ENCODE measurements around the gene HSPA6.
"Not testable (repeated sequence)": the region's sequence is repeated elsewhere in the genome, so short reads cannot be mapped to it uniquely, and the experiment has no call there.

The HSPA6 gene

DNA sequence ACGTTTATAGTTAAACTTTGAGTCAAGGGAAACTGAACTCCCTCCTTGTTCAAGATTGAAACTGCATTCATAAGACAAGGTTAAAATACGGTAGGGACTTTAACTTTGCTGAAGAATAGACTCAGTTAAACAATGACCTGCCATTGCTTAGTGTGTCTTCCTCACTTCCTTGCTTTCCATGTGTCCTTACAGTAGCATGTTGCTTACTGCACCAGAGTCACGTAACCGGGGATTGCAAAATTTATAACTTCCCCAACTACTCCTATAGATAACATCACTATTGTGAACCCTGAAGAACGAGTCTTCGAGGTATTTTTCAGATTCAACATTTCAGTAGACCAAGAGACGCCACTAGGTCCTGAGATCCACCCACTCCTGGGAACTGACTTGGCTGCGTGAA, 47.4 kb downstream of the HSPA6 start:
- DNase-seq = not testable (repeated sequence)

Measured in CD4-positive, alpha-beta T cell treated with Interleukin-10 for 1 hour (primary cell).